NOMO-1 (cell line): Measurements from ENCODE around the gene SLC46A2.
A peak's percentile ranks its signal among the peaks of the same experiment; 100 is the strongest.

Experiments
- DNase-seq, 2 experiments: peaks; one replicate each; lab custom pipeline; 2025; ENCODE audit not compliant: unreplicated experiment in 2 of 2; lab: John Stamatoyannopoulos, UW

The SLC46A2 gene

DNA sequence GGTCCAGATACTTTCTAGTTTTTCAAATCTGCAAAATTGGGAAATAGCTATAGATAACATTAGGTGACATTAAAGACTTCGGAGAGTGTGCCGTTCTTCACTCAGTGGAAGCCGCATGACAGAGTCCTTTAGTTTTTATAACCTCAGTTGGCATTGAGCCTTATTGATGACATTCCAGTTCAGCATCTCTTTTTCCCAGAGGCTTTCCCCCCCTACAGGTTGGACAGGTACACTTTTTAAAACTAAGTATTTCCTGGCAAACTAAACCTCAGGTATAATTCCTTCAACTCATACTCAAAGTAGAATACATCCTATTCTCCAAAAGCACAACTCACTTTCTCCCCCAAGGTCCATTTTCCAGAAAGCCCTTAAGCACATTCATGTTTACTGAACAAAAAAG is 58.7 kb downstream of the SLC46A2 start:
- DNase-seq: no peak

DNA sequence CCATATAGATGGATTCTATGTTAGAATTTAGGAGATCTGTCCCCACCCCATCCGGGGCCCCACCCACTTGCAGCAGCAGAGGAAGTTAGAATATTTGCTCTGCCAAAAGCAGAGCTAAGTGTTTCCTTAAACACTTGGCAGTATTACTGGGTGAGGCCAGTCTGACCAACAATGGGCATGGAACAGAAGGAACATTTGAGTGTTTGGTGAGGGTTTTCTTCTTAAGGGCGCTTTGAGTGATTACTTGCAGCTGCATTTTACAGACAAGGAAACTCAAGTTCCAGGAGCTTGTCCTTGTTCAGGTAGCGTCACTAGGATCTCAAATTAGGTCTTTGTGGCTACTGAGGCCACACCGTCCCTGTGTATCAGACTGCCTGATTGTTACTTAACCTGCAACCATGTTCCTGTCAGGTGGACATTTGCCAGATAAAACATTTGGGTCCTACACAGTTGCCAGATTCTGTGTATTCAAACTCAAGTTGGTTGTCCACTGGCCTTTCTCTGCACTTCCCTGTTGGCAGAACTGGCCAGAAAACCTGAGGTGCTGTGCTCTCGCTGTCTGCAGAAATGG is 59.3 kb downstream of the SLC46A2 start:
- peak; percentile 61 to 62 for DNase-seq
